ENCODE results near the gene SIAE. TPM values are rescaled to one million over a fixed set of nuclear protein-coding genes. Genes with fewer than 3 reads are reported as not detected.

Gene SIAE, protein sequence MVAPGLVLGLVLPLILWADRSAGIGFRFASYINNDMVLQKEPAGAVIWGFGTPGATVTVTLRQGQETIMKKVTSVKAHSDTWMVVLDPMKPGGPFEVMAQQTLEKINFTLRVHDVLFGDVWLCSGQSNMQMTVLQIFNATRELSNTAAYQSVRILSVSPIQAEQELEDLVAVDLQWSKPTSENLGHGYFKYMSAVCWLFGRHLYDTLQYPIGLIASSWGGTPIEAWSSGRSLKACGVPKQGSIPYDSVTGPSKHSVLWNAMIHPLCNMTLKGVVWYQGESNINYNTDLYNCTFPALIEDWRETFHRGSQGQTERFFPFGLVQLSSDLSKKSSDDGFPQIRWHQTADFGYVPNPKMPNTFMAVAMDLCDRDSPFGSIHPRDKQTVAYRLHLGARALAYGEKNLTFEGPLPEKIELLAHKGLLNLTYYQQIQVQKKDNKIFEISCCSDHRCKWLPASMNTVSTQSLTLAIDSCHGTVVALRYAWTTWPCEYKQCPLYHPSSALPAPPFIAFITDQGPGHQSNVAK
- total RNA-seq (2022; extraction: Qiagen RNA extraction; ENCODE audit: low read depth) = 12.0 to 16.7 TPM (median 15.0 TPM) in 5 replicates

DNA sequence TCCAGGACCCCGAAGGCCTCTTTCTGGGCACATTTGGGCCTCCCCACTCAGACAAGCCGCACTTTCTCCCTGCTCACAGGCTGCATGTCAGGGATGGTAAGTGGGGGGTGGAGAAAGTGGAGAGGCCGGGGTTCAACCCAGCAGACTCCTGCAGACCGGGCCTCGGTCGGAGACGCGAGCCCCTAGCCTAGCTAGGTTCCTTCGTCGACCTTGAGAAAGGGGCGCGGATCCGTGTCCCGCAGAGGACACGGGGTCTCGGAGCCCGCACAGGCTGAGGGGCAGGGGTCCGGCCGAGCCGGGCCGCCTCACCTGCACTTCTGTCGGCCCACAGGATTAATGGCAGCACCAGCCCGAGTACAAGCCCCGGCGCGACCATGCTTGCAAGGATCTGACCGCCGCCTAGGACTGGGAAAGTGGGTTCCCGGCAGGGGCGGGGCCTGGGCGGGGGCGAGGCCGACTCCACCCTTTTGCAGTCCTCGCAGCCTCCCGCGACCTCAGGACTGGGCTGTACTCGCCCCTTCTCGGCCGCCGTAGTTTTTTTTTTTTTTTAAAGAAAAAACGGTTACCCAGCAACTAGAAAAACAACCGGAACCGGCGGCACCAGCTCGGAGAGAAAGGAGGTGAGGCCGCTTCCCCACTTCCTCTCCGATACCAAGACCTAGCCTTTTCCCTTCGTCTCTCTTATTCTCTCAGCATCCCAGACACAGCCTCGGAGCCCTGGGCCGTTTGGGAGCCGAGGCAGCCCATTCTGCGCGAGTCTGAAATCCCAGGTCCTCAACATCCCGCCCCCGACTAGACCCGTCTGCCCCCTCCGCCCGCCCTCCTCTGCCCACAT, at the start of gene SIAE, which contains the start of gene SPA17:
TSS of gene SIAE (minus strand) at position 407 of the 835 bp plus-strand sequence. CDS start at position 376, 31 bp downstream.
TSS of gene SPA17 (plus strand) at position 572 of the 835 bp plus-strand sequence. CDS start 1,361 bp downstream, outside the sequence.

DNA sequence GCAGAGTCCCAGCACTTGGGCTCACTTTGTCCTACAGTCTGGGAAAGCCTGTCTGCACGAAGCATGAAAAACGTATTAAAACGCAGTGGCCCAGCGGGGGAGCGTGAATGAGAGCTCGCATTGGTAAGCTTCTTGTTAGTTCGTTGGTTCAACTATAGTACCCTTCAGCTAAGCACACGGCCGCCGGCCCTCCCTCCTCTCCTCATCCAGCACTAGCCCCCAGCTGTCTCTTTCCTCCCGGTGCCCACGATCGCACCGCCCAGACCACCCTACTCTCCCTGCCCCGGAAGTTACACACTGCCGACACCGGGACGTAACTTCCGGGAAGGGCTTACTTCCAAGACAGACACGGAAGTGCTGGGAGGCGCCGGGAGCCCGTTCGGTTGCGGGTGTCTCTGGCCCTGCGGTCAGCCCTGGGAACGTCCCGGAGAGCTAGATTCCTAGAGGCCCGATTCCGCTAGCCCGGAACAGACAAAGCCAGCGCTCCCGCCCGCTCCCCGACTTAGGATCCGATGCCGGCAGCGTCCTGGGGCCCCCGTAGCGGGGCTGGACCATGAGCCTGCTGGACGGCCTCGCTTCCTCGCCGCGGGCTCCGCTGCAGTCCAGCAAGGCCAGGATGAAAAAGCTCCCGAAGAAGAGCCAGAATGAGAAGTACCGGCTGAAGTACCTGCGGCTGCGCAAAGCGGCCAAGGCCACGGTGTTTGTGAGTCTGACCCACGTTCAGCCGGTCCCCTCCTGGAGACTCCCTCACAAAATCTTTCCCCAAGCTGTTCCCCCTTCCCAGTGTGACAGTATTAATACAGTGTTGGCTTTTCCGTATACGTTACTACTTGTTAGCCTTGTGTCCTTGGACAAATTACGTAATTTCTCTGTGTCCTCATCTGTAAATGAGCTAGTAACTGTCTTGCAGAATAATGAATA, 50.7 kb downstream of the SIAE start, which contains the start of gene TBRG1:
TSS of gene TBRG1 (plus strand) at position 334 of the 921 bp plus-strand sequence. CDS start at position 554, 220 bp downstream.

DNA sequence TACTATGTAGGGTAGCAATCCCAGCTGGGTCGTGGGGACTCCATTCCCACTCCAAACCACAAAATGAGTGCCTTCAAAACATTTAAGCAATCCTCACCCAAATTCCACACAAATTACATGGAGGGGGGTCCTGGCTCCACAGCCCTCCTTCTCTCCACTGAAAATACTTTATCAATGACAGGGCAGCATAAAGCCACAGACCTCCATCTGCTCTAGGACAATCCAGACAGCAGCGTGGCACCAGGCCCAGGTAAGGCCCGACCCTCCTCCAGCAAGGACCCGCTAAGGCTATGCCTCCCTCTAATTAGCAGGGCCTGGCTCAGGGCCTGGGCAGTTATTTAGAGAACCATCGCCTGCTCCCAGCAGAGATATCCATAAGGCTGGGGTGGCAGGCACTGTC, 62.5 kb downstream of the SIAE start, which contains the start of gene PANX3:
TSS of gene PANX3 (plus strand) at position 365 of the 400 bp plus-strand sequence. CDS start 129 bp downstream, outside the sequence.

Other genes with a start within 250 kb of the SIAE start
- gene OR8B4, start 248.9 kb downstream of the SIAE start, total RNA-seq (2022; extraction: Qiagen RNA extraction; ENCODE audit: low read depth) = not detected in 5 replicates
- gene OR8B8, start 228.0 kb downstream of the SIAE start, total RNA-seq (2022; extraction: Qiagen RNA extraction; ENCODE audit: low read depth) = not detected in 5 replicates
- not detected in 5 replicates for gene OR8B12, start 130.1 kb downstream of the SIAE start, total RNA-seq (2022; extraction: Qiagen RNA extraction; ENCODE audit: low read depth)
- gene OR8A1, start 103.7 kb downstream of the SIAE start, total RNA-seq (2022; extraction: Qiagen RNA extraction; ENCODE audit: low read depth) = not detected in 5 replicates
- gene PANX3, start 62.3 kb downstream of the SIAE start, total RNA-seq (2022; extraction: Qiagen RNA extraction; ENCODE audit: low read depth) = not detected in 5 replicates
- gene TBRG1, start 50.9 kb downstream of the SIAE start, total RNA-seq (2022; extraction: Qiagen RNA extraction; ENCODE audit: low read depth) = 16.2 to 18.3 TPM (median 17.7 TPM) in 5 replicates
- gene SPA17, start 165 bp upstream of the SIAE start, total RNA-seq (2022; extraction: Qiagen RNA extraction; ENCODE audit: low read depth) = 17.7 to 30.1 TPM (median 20.1 TPM) in 5 replicates
- 6.1 to 11.4 TPM (median 9.6 TPM) in 5 replicates for gene NRGN, start 66.2 kb upstream of the SIAE start, total RNA-seq (2022; extraction: Qiagen RNA extraction; ENCODE audit: low read depth)
- gene VSIG2, start 78.5 kb upstream of the SIAE start, total RNA-seq (2022; extraction: Qiagen RNA extraction; ENCODE audit: low read depth) = not detected in 5 replicates
- gene ESAM, start 88.6 kb upstream of the SIAE start, total RNA-seq (2022; extraction: Qiagen RNA extraction; ENCODE audit: low read depth) = 12.0 to 17.2 TPM (median 13.7 TPM) in 5 replicates
- 5.4 to 6.5 TPM (median 5.7 TPM) in 5 replicates for gene MSANTD2, start 126.7 kb upstream of the SIAE start, total RNA-seq (2022; extraction: Qiagen RNA extraction; ENCODE audit: low read depth)
- gene ROBO3, start 191.7 kb upstream of the SIAE start, total RNA-seq (2022; extraction: Qiagen RNA extraction; ENCODE audit: low read depth) = 1.9 to 2.7 TPM (median 2.1 TPM) in 5 replicates
- not detected in 5 replicates for gene ROBO4, start 224.1 kb upstream of the SIAE start, total RNA-seq (2022; extraction: Qiagen RNA extraction; ENCODE audit: low read depth)
- gene HEPN1, start 245.5 kb upstream of the SIAE start, total RNA-seq (2022; extraction: Qiagen RNA extraction; ENCODE audit: low read depth) = not detected in 5 replicates